Limb (tissue), 2 donors: ENCODE data around the gene NAT14.

Experiments used
- DNase-seq, 2 donors: peaks; one replicate each; pipeline ENCODE4 v3.0.0-alpha.2; 2016; ENCODE audit errors: extremely low spot score in 2 of 2

NAT14 gene

GRCh38 chr19:55453511-55454260 lies 31.3 kb upstream of the NAT14 start:
- no peak for DNase-seq

- DNase-seq = no peak
Observed at GRCh38 chr19:55454787-55455243, 30.2 kb upstream of the NAT14 start.

GRCh38 chr19:55455576-55456235 lies 29.3 kb upstream of the NAT14 start:
- DNase-seq = no peak

- DNase-seq = no peak
Observed at GRCh38 chr19:55456347-55456746, 28.6 kb upstream of the NAT14 start.

- DNase-seq = no peak
Observed at GRCh38 chr19:55457683-55458457, 27.1 kb upstream of the NAT14 start.

- no peak for DNase-seq
Observed at GRCh38 chr19:55459551-55459949, 25.4 kb upstream of the NAT14 start.

- no peak for DNase-seq
Observed at GRCh38 chr19:55459950-55460657, 24.9 kb upstream of the NAT14 start.

GRCh38 chr19:55460670-55461258 lies 24.2 kb upstream of the NAT14 start:
- peak; percentile 72 to 85 for DNase-seq

- peak; percentile 99 to 100 for DNase-seq
Observed at GRCh38 chr19:55461259-55461973, 23.6 kb upstream of the NAT14 start, which contains the start of gene ISOC2. ISOC2 (minus strand) TSS chr19:55461642; CDS start chr19:55456486, 5,156 bp downstream.

GRCh38 chr19:55461974-55462626 lies 22.9 kb upstream of the NAT14 start:
- DNase-seq = no peak

- DNase-seq = no peak
Observed at GRCh38 chr19:55462722-55463121, 22.3 kb upstream of the NAT14 start.

- no peak for DNase-seq
Observed at GRCh38 chr19:55463583-55464031, 21.4 kb upstream of the NAT14 start.

- DNase-seq = peak in 1 of 2 donors; percentile 29
Observed at GRCh38 chr19:55464039-55464661, 20.8 kb upstream of the NAT14 start.

- peak in 1 of 2 donors; percentile 26 for DNase-seq
Observed at GRCh38 chr19:55464662-55465054, 20.3 kb upstream of the NAT14 start, which contains the start of gene C19orf85. C19orf85 (minus strand) TSS chr19:55464751; CDS start chr19:55464554, 197 bp downstream.

- DNase-seq = no peak
Observed at GRCh38 chr19:55465460-55466240, 19.3 kb upstream of the NAT14 start.

GRCh38 chr19:55466241-55466614 lies 18.8 kb upstream of the NAT14 start:
- DNase-seq = no peak

- DNase-seq = peak; percentile 46 to 80
Observed at GRCh38 chr19:55467236-55468053, 17.5 kb upstream of the NAT14 start.

GRCh38 chr19:55468054-55468393 lies 17.0 kb upstream of the NAT14 start:
- no peak for DNase-seq
